H9 (cell line): ENCODE measurements around the gene GMNN. TPM values are rescaled to one million over a fixed set of nuclear protein-coding genes. Genes with fewer than 3 reads are reported as not detected.

Source experiments
- DNase-seq: peaks from one replicate; pipeline ENCODE4 v3.0.0-alpha.2; 2017
- H2AFZ ChIP-seq: one replicate; pipeline ENCODE4 v1.6.1; 2013; ENCODE audit warnings: mild to moderate bottlenecking, low read length, control low read depth, moderate library complexity
- H2AK5ac ChIP-seq: 2 replicates; pipeline ENCODE4 v1.6.1; 2013; ENCODE audit warnings: low read length, control low read depth, mixed read lengths; ENCODE audit not compliant: insufficient read length
- H2BK120ac ChIP-seq: one replicate; pipeline ENCODE4 v1.6.1; 2013; ENCODE audit warnings: low read depth, mild to moderate bottlenecking, low read length, control low read depth, inconsistent platforms; ENCODE audit not compliant: poor library complexity, severe bottlenecking
- H2BK12ac ChIP-seq: 2 replicates; pipeline ENCODE4 v1.6.1; 2013; ENCODE audit warnings: low read length, control low read depth, mixed read lengths, low read depth; ENCODE audit not compliant: insufficient read length
- H2BK15ac ChIP-seq: 2 replicates; pipeline ENCODE4 v1.6.1; 2013; ENCODE audit warnings: low read depth, low read length, control low read depth
- H2BK20ac ChIP-seq: one replicate; pipeline ENCODE4 v1.6.1; 2013; ENCODE audit warnings: low read depth, mild to moderate bottlenecking, low read length, control low read depth, inconsistent platforms; ENCODE audit not compliant: poor library complexity, severe bottlenecking
- H2BK5ac ChIP-seq: 2 replicates; pipeline ENCODE4 v1.6.1; 2013; ENCODE audit warnings: low read length, control low read depth, mixed read lengths; ENCODE audit not compliant: insufficient read length
- H3K14ac ChIP-seq: 2 replicates; pipeline ENCODE4 v1.6.1; 2013; ENCODE audit warnings: low read length, control low read depth; ENCODE audit not compliant: insufficient read depth
- H3K18ac ChIP-seq: 2 replicates; pipeline ENCODE4 v1.6.1; 2013; ENCODE audit warnings: low read depth, mild to moderate bottlenecking, mixed read lengths, low read length, control low read depth; ENCODE audit not compliant: insufficient read length
- H3K23ac ChIP-seq: 2 replicates; pipeline ENCODE4 v1.6.1; 2013; ENCODE audit warnings: low read length, control low read depth, mixed read lengths, low read depth; ENCODE audit not compliant: insufficient read length
- H3K23me2 ChIP-seq: 2 replicates; pipeline ENCODE4 v1.6.1; 2013; ENCODE audit warnings: low read depth, mild to moderate bottlenecking, mixed read lengths, low read length, control low read depth; ENCODE audit not compliant: insufficient read length, poor library complexity, severe bottlenecking
- H3K27ac ChIP-seq: 2 replicates; pipeline ENCODE4 v1.5.1; 2013; ENCODE audit warnings: low read length, control low read depth, mixed read lengths, low read depth; ENCODE audit not compliant: insufficient read length
- H3K27me3 ChIP-seq: 2 replicates; pipeline ENCODE4 v1.6.1; 2013; ENCODE audit warnings: low read length, control low read depth, inconsistent platforms; ENCODE audit not compliant: insufficient read depth
- H3K4ac ChIP-seq: 2 replicates; pipeline ENCODE4 v1.6.1; 2013; ENCODE audit warnings: low read depth, mild to moderate bottlenecking, control low read depth, inconsistent platforms, low read length, moderate library complexity
- H3K4me1 ChIP-seq: 2 replicates; pipeline ENCODE4 v1.6.1; 2013; ENCODE audit warnings: low read length, control low read depth, inconsistent platforms; ENCODE audit not compliant: insufficient read depth
- H3K4me2 ChIP-seq: 2 replicates; pipeline ENCODE4 v1.6.1; 2013; ENCODE audit warnings: low read length, control low read depth, mixed read lengths; ENCODE audit not compliant: insufficient read length, insufficient read depth
- H3K56ac ChIP-seq: 2 replicates; pipeline ENCODE4 v1.6.1; 2013; ENCODE audit warnings: low read depth, mild to moderate bottlenecking, mixed read lengths, low read length, control low read depth; ENCODE audit not compliant: insufficient read length
- H3K79me1 ChIP-seq: 2 replicates; pipeline ENCODE4 v1.6.1; 2013; ENCODE audit warnings: low read depth, mild to moderate bottlenecking, moderate library complexity, low read length, control low read depth, inconsistent platforms; ENCODE audit not compliant: insufficient read depth, poor library complexity, severe bottlenecking
- H3K79me2 ChIP-seq: 2 replicates; pipeline ENCODE4 v1.6.1; 2013; ENCODE audit warnings: low read length, control low read depth, inconsistent platforms; ENCODE audit not compliant: insufficient read depth
- H3K9ac ChIP-seq: 2 replicates; pipeline ENCODE4 v1.6.1; 2013; ENCODE audit warnings: low read length, control low read depth, mixed read lengths; ENCODE audit not compliant: insufficient read length; ENCODE audit errors: extremely low read depth
- H3K9me3 ChIP-seq: one replicate; pipeline ENCODE4 v1.6.1; 2013; ENCODE audit warnings: low read depth, low read length, inconsistent platforms; ENCODE audit not compliant: control insufficient read depth
- H3T11ph ChIP-seq: one replicate; pipeline ENCODE4 v1.6.1; 2013; ENCODE audit warnings: mild to moderate bottlenecking, low read length, control low read depth, inconsistent platforms
- H4K20me1 ChIP-seq: one replicate; pipeline ENCODE4 v1.6.1; 2013; ENCODE audit not compliant: control insufficient read depth, insufficient read length, insufficient read depth
- H4K5ac ChIP-seq: 2 replicates; pipeline ENCODE4 v1.6.1; 2013; ENCODE audit warnings: low read depth, mild to moderate bottlenecking, mixed read lengths, low read length, control low read depth; ENCODE audit not compliant: insufficient read length
- H4K8ac ChIP-seq: replicated peaks from 2 replicates; pipeline ENCODE4 v1.6.1; 2013; ENCODE audit warnings: low read length, control low read depth, mixed read lengths, low read depth; ENCODE audit not compliant: insufficient read length
- H4K91ac ChIP-seq: 2 replicates; pipeline ENCODE4 v1.6.1; 2013; ENCODE audit warnings: low read depth, mild to moderate bottlenecking, moderate library complexity, mixed read lengths, low read length, control low read depth; ENCODE audit not compliant: insufficient read length
- H3K27ac Mint-ChIP-seq, 3 experiments: 2 replicates in 2 of 3; 3 replicates in 1 of 3; pipeline ENCODE4 v1.8.0; 2020 to 2021; ENCODE audit warnings: mixed read lengths in 3 of 3, mild to moderate bottlenecking in 1 of 3, moderate library complexity in 1 of 3
- H3K27me3 Mint-ChIP-seq: 2 replicates; pipeline ENCODE4 v1.8.0; 2021; ENCODE audit warnings: low read depth, mild to moderate bottlenecking, moderate library complexity, mixed read lengths
- H3K36me3 Mint-ChIP-seq, 3 experiments: 2 replicates in 2 of 3; 3 replicates in 1 of 3; pipeline ENCODE4 v1.8.0; 2020 to 2021; ENCODE audit warnings: low read depth in 3 of 3, mixed read lengths in 3 of 3; ENCODE audit not compliant: insufficient read depth in 1 of 3
- H3K4me1 Mint-ChIP-seq, 2 experiments: 2 replicates each; pipeline ENCODE4 v1.8.0; 2020; ENCODE audit warnings: mixed read lengths in 2 of 2
- H3K4me3 Mint-ChIP-seq, 2 experiments: 2 replicates in 1 of 2; 3 replicates in 1 of 2; pipeline ENCODE4 v1.8.0; 2020 to 2021; ENCODE audit warnings: mild to moderate bottlenecking in 2 of 2, mixed read lengths in 2 of 2, moderate library complexity in 1 of 2
- H3K9me3 Mint-ChIP-seq, 2 experiments: 2 replicates in 1 of 2; 3 replicates in 1 of 2; pipeline ENCODE4 v1.8.0; 2020; ENCODE audit warnings: mild to moderate bottlenecking in 2 of 2, mixed read lengths in 2 of 2, moderate library complexity in 1 of 2
- WGBS: extraction: QIAGEN DNeasy Blood & Tissue Kit; methylation state at CpG from one replicate; pipeline ENCODE4 v1.1.7; 2013; ENCODE audit warnings: missing lambda C conversion rate, low lambda C conversion rate, mixed read lengths; ENCODE audit not compliant: insufficient read length; ENCODE audit errors: extremely low coverage; 5-methylcytosine and 5-hydroxymethylcytosine counted together
- total RNA-seq: library from RNA; stranded (reverse); gene quantifications from 2 replicates; pipeline ENCODE4 v1.2.1, GENCODE V29; 2021
- TF ChIP-seq, protein P1 (sequence below): fragments of 200-600 bp; sonication (generic); conservative IDR thresholded peaks from 3 replicates; pipeline ENCODE4 v1.8.0; 2021; ENCODE audit warnings: antibody characterized with exemption, mild to moderate bottlenecking

GMNN gene
- total RNA-seq, 1 experiment from 2014 or later = 106 TPM

- Histone ChIP-seq H2AK5ac (no peak overlapping the region), H3K18ac (no peak overlapping the region), H2BK15ac (no peak overlapping the region), H4K8ac (no peak overlapping the region), H3K4ac (no peak overlapping the region), H3K79me1 (no peaks in the 10 kb centered on the region), H4K20me1 (no peaks in the 10 kb centered on the region), H3T11ph (no peak overlapping the region), H3K4me2 (no peak overlapping the region), H2AFZ (no peak overlapping the region), H3K79me2 (no peaks in the 10 kb centered on the region), H3K23ac (no peak overlapping the region), H3K23me2 (no peaks in the 10 kb centered on the region), H3K9ac (no peak overlapping the region), H2BK5ac (no peak overlapping the region), H3K14ac (no peak overlapping the region), H3K27ac (no peak overlapping the region), H4K5ac (no peak overlapping the region), H2BK20ac (no peak overlapping the region), H3K27me3 (no peaks in the 10 kb centered on the region), H3K9me3 (no peaks in the 10 kb centered on the region), H2BK12ac (no peak overlapping the region), H4K91ac (no peak overlapping the region), H2BK120ac (no peak overlapping the region), H3K4me1 (no peaks in the 10 kb centered on the region), H3K56ac (no peak overlapping the region)
- no peaks in the 10 kb centered on the region for H3K36me3 Mint-ChIP-seq
- no peaks in the 10 kb centered on the region for H3K27me3 Mint-ChIP-seq
- no peak overlapping the region for H3K4me3 Mint-ChIP-seq
- H3K9me3 Mint-ChIP-seq = no peaks in the 10 kb centered on the region
- no peak overlapping the region for H3K27ac Mint-ChIP-seq
- no peak for DNase-seq
- TF ChIP-seq, protein P1, sequence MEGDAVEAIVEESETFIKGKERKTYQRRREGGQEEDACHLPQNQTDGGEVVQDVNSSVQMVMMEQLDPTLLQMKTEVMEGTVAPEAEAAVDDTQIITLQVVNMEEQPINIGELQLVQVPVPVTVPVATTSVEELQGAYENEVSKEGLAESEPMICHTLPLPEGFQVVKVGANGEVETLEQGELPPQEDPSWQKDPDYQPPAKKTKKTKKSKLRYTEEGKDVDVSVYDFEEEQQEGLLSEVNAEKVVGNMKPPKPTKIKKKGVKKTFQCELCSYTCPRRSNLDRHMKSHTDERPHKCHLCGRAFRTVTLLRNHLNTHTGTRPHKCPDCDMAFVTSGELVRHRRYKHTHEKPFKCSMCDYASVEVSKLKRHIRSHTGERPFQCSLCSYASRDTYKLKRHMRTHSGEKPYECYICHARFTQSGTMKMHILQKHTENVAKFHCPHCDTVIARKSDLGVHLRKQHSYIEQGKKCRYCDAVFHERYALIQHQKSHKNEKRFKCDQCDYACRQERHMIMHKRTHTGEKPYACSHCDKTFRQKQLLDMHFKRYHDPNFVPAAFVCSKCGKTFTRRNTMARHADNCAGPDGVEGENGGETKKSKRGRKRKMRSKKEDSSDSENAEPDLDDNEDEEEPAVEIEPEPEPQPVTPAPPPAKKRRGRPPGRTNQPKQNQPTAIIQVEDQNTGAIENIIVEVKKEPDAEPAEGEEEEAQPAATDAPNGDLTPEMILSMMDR = peak; percentile 46
- H3K4me1 Mint-ChIP-seq = peaks cover 0 to 1% of the 10 kb centered on the region in 2 experiments; a peak in 1 of 4 replicates
- WGBS = no CpG with 5 or more reads among the region's 9 CpGs
These were observed 7.9 kb upstream of the GMNN start for GRCh38 chr6:24766680-24767462.
